Psoas muscle (tissue), 8 donors: ENCODE measurements around the gene FETUB. TPM values are rescaled to one million over a fixed set of nuclear protein-coding genes. Genes with fewer than 3 reads are reported as not detected.

Experiments used
- ATAC-seq, 4 donors: fragments of 200-7000 bp; cut with Tn5 transposase; one replicate each; pipeline ENCODE4 v1.9.1; 2020; ENCODE audit warnings: moderate library complexity in 3 of 4, mild to moderate bottlenecking in 2 of 4
- DNase-seq, 2 donors: peaks; one replicate each; pipeline ENCODE4 v3.0.0-alpha.2; 2020
- H3K27ac ChIP-seq: fragments of 200-600 bp; one replicate; pipeline ENCODE4 v1.8.0; 2022
- H3K27me3 ChIP-seq, 3 donors: fragments of 200-600 bp in 1 of 3; one replicate each; pipeline versions ENCODE4 v1.6.1 to v1.8.0; 2013 to 2022; ENCODE audit warnings: low read length in 2 of 3, mild to moderate bottlenecking in 2 of 3, moderate library complexity in 1 of 3; ENCODE audit not compliant: insufficient read depth in 3 of 3
- H3K36me3 ChIP-seq, 2 donors: fragments of 200-600 bp in 1 of 2; one replicate each; pipeline versions ENCODE4 v1.6.1 to v1.8.0; 2013 to 2022; ENCODE audit warnings: low read depth in 1 of 2, mild to moderate bottlenecking in 1 of 2, moderate library complexity in 1 of 2; ENCODE audit not compliant: insufficient read depth in 1 of 2
- H3K4me1 ChIP-seq: fragments of 200-600 bp; one replicate; pipeline ENCODE4 v1.8.0; 2022
- H3K4me3 ChIP-seq: fragments of 200-600 bp; one replicate; pipeline ENCODE4 v1.8.0; 2022; ENCODE audit warnings: mild to moderate bottlenecking
- H3K9me3 ChIP-seq: fragments of 200-600 bp; one replicate; pipeline ENCODE4 v1.8.0; 2022
- CTCF ChIP-seq: fragments of 200-600 bp; IDR thresholded peaks from one replicate; pipeline ENCODE4 v1.8.0; 2022; ENCODE audit warnings: antibody characterized with exemption
- WGBS, 3 donors: extraction: QIAGEN DNeasy Blood & Tissue Kit; methylation state at CpG; one replicate each; pipeline versions ENCODE4 v1.1.6 to v1.1.7; 2013; 5-methylcytosine and 5-hydroxymethylcytosine counted together
- intact Hi-C, 2 donors: fragments of 100-400 bp; cut with DNase I; formaldehyde crosslinking; loops; one replicate each; pipeline versions ENCODE4 v1.11.0 to v1.14.2; 2022
- polyA plus RNA-seq, 3 donors: library from polyadenylated mRNA; stranded (reverse); fragments of 200-250 nt; gene quantifications; one replicate each; pipeline ENCODE4 v1.2.3, GENCODE V29; 2013
- total RNA-seq, 4 donors: library from RNA; stranded (reverse); fragmentation: NEBNext Ultra II Directional in 2 of 4; extraction: Animal tissue kit (Norgen Biotek cat#: 25700) in 2 of 4; gene quantifications; one replicate each; pipeline versions ENCODE4 v1.2.1 to v1.2.4, GENCODE V29; 2021 to 2023
- donor health status: healthy with polysubstance abuse.
- donor health status: DM: no; HTN: no; CAD: no; lungs with moderate emphysema.
- donor health status: Bipolar disorder and iron deficiency.
- donor health status: healthy.
- donor health status: DM: yes; HTN: yes; CAD: no.
- donor health status: DM: no; HTN: no; CAD: no.
- donor health status: DM: no; HTN: no; CAD: no.
- donor health status: DM: yes; HTN: yes; CAD: no.

Gene FETUB
- total and polyA plus RNA-seq, 7 donors = not detected

GRCh38 chr3:186643493-186643892 lies 3.3 kb downstream of the FETUB start:
- intact Hi-C loops = no loop called here
- ATAC-seq (no peak), DNase-seq (no peak)
- peaks cover 2 to 22% (median 4%) of the 10 kb centered on the region in 3 donors for H3K27me3 ChIP-seq
- no peaks in the 10 kb centered on the region for H3K4me1 ChIP-seq
- H3K36me3 ChIP-seq = no peaks in the 10 kb centered on the region
- no peak overlapping the region for H3K4me3 ChIP-seq
- no peaks in the 10 kb centered on the region for H3K9me3 ChIP-seq
- WGBS, 3 donors = 84 to 97% (median 88%) methylated on average over 1 of the region's 1 CpG
- no peak for TF ChIP-seq CTCF
- no peak overlapping the region for H3K27ac ChIP-seq

GRCh38 chr3:186644683-186645082 lies 4.5 kb downstream of the FETUB start:
- DNase-seq (no peak), ATAC-seq (no peak)
- no peaks in the 10 kb centered on the region for H3K36me3 ChIP-seq
- intact Hi-C loops = no loop called here
- peaks cover 2 to 22% (median 4%) of the 10 kb centered on the region in 3 donors for H3K27me3 ChIP-seq
- H3K4me3 ChIP-seq = no peak overlapping the region
- TF ChIP-seq CTCF = no peak
- no peaks in the 10 kb centered on the region for H3K4me1 ChIP-seq
- 53 to 80% (median 70%) methylated on average over 3 of the region's 3 CpGs for WGBS, 3 donors
- H3K27ac ChIP-seq = no peak overlapping the region
- H3K9me3 ChIP-seq = no peaks in the 10 kb centered on the region

- no peak for ATAC-seq
- DNase-seq = no peak
- Histone ChIP-seq H3K9me3 (no peaks in the 10 kb centered on the region), H3K27me3 (peaks cover 2 to 22% (median 4%) of the 10 kb centered on the region in 3 donors), H3K4me1 (no peaks in the 10 kb centered on the region), H3K4me3 (no peak overlapping the region), H3K36me3 (no peaks in the 10 kb centered on the region), H3K27ac (no peak overlapping the region)
- TF ChIP-seq CTCF = no peak
- 54 to 69% (median 57%) methylated on average over 4 of the region's 4 CpGs for WGBS, 3 donors
- intact Hi-C loops = no loop called here
Observed at GRCh38 chr3:186646106-186646505, 5.9 kb downstream of the FETUB start.

GRCh38 chr3:186646841-186647240 lies 6.6 kb downstream of the FETUB start:
- 81 to 83% (median 83%) methylated on average over 1 of the region's 1 CpG for WGBS, 3 donors
- H3K27ac ChIP-seq = no peak overlapping the region
- intact Hi-C loops = no loop called here
- no peaks in the 10 kb centered on the region for H3K36me3 ChIP-seq
- H3K4me1 ChIP-seq = no peaks in the 10 kb centered on the region
- H3K27me3 ChIP-seq = peaks cover 2 to 18% (median 4%) of the 10 kb centered on the region in 3 donors
- ATAC-seq (no peak), DNase-seq (no peak)
- no peaks in the 10 kb centered on the region for H3K9me3 ChIP-seq
- no peak for TF ChIP-seq CTCF
- H3K4me3 ChIP-seq = no peak overlapping the region

GRCh38 chr3:186648851-186649250 lies 8.7 kb downstream of the FETUB start:
- no peaks in the 10 kb centered on the region for H3K4me1 ChIP-seq
- 83 to 88% (median 88%) methylated on average over 1 of the region's 1 CpG for WGBS, 3 donors
- H3K9me3 ChIP-seq = no peaks in the 10 kb centered on the region
- H3K27ac ChIP-seq = no peak overlapping the region
- no peaks in the 10 kb centered on the region for H3K36me3 ChIP-seq
- peaks cover 0 to under 1% (median 0%) of the 10 kb centered on the region in 3 donors for H3K27me3 ChIP-seq
- ATAC-seq (no peak), DNase-seq (no peak)
- TF ChIP-seq CTCF = no peak
- H3K4me3 ChIP-seq = no peak overlapping the region
- intact Hi-C loops = no loop called here
